Mesothelial cell of epicardium (in vitro differentiated cells): Measurements from ENCODE around the gene BHLHE40. TPM values are rescaled to one million over a fixed set of nuclear protein-coding genes. Genes with fewer than 3 reads are reported as not detected.

ENCODE experiments used
- DNase-seq, 2 experiments: peaks; one replicate each; pipeline ENCODE4 v3.0.0; 2021; ENCODE audit warnings: low spot score in 2 of 2; ENCODE audit not compliant: unreplicated experiment in 2 of 2
- H3K27ac Mint-ChIP-seq: 2 replicates; pipeline ENCODE4 v1.8.0; 2021; ENCODE audit warnings: mixed read lengths
- H3K27me3 Mint-ChIP-seq: 2 replicates; pipeline ENCODE4 v1.8.0; 2021; ENCODE audit warnings: low read depth, mixed read lengths
- H3K36me3 Mint-ChIP-seq: 2 replicates; pipeline ENCODE4 v1.8.0; 2021; ENCODE audit warnings: mixed read lengths
- H3K4me1 Mint-ChIP-seq: 2 replicates; pipeline ENCODE4 v1.8.0; 2021; ENCODE audit warnings: mixed read lengths
- H3K4me3 Mint-ChIP-seq: 2 replicates; pipeline ENCODE4 v1.8.0; 2021; ENCODE audit warnings: mild to moderate bottlenecking, moderate library complexity, mixed read lengths
- H3K9me3 Mint-ChIP-seq: 2 replicates; pipeline ENCODE4 v1.8.0; 2021; ENCODE audit warnings: mixed read lengths
- CTCF ChIP-seq: fragments of 200-600 bp; sonication (generic); IDR thresholded peaks from one replicate; pipeline ENCODE4 v1.5.0; 2021; ENCODE audit warnings: antibody characterized with exemption; ENCODE audit not compliant: unreplicated experiment
- total RNA-seq: library from RNA; stranded (reverse); gene quantifications from 3 replicates; pipeline ENCODE4 v1.2.1, GENCODE V29; 2021

The BHLHE40 gene
- 31.9 to 37.6 TPM (median 35.4 TPM) in 3 replicates for total RNA-seq

- H3K4me3 Mint-ChIP-seq, result peak within 1 kb of the TSS; percentile 89
- no peaks in the 10 kb centered on the region for H3K9me3 Mint-ChIP-seq
- DNase-seq, result peak in 1 of 2 experiments; percentile 75
- peaks cover 6% of the 10 kb centered on the region for H3K36me3 Mint-ChIP-seq
- peaks cover 1% of the 10 kb centered on the region for H3K27me3 Mint-ChIP-seq
- H3K4me1 Mint-ChIP-seq, result peaks cover 54% of the 10 kb centered on the region
- peak within 1 kb of the TSS; percentile 96 for H3K27ac Mint-ChIP-seq
- no peak for TF ChIP-seq CTCF
Measured at GRCh38 chr3:4979428-4980228, at the start of gene BHLHE40. BHLHE40 (plus strand) TSS chr3:4979437; CDS start chr3:4979719, 282 bp downstream.

GRCh38 chr3:4930501-4930900, 48.7 kb upstream of the BHLHE40 start:
- no peak overlapping the region for H3K27ac Mint-ChIP-seq
- H3K4me1 Mint-ChIP-seq, result no peaks in the 10 kb centered on the region
- no peaks in the 10 kb centered on the region for H3K27me3 Mint-ChIP-seq
- H3K4me3 Mint-ChIP-seq, result no peak overlapping the region
- TF ChIP-seq CTCF, result no peak
- DNase-seq, result no peak
- H3K9me3 Mint-ChIP-seq, result no peaks in the 10 kb centered on the region
- no peaks in the 10 kb centered on the region for H3K36me3 Mint-ChIP-seq

- Mint-ChIP-seq H3K4me3 (no peak overlapping the region), H3K27ac (no peak overlapping the region), H3K4me1 (no peaks in the 10 kb centered on the region), H3K36me3 (no peaks in the 10 kb centered on the region), H3K27me3 (no peaks in the 10 kb centered on the region), H3K9me3 (no peaks in the 10 kb centered on the region)
- TF ChIP-seq CTCF, result no peak
- DNase-seq, result no peak
Measured at GRCh38 chr3:4934050-4934449, 45.2 kb upstream of the BHLHE40 start.

GRCh38 chr3:4935347-4935746, 43.9 kb upstream of the BHLHE40 start:
- Mint-ChIP-seq H3K36me3 (no peaks in the 10 kb centered on the region), H3K9me3 (no peaks in the 10 kb centered on the region), H3K27ac (no peak overlapping the region), H3K27me3 (no peaks in the 10 kb centered on the region), H3K4me3 (no peak overlapping the region), H3K4me1 (no peaks in the 10 kb centered on the region)
- TF ChIP-seq CTCF, result no peak
- DNase-seq, result no peak

- Mint-ChIP-seq H3K4me1 (no peaks in the 10 kb centered on the region), H3K27ac (no peak overlapping the region), H3K27me3 (no peaks in the 10 kb centered on the region), H3K4me3 (no peak overlapping the region), H3K36me3 (no peaks in the 10 kb centered on the region), H3K9me3 (no peaks in the 10 kb centered on the region)
- no peak for DNase-seq
- no peak for TF ChIP-seq CTCF
Measured at GRCh38 chr3:4936982-4937614, 42.1 kb upstream of the BHLHE40 start.
